GM18951 (cell line): ENCODE measurements around the gene RNASET2.

ENCODE experiments used
- POLR2A ChIP-seq: IDR thresholded peaks from 4 replicates; pipeline ENCODE4 v1.6.1; 2011; ENCODE audit warnings: mild to moderate bottlenecking; ENCODE audit not compliant: insufficient read length, insufficient read depth; ENCODE audit errors: extremely low read depth
- in situ Hi-C: fragments of 300-500 bp; cut with MboI; formaldehyde crosslinking; loops from one replicate; pipeline ENCODE4 v1.12.0; 2022; ENCODE audit warnings: low sequenced_read_pairs, mixed read lengths, inconsistent platforms; ENCODE audit not compliant: unreplicated experiment

RNASET2 gene

DNA sequence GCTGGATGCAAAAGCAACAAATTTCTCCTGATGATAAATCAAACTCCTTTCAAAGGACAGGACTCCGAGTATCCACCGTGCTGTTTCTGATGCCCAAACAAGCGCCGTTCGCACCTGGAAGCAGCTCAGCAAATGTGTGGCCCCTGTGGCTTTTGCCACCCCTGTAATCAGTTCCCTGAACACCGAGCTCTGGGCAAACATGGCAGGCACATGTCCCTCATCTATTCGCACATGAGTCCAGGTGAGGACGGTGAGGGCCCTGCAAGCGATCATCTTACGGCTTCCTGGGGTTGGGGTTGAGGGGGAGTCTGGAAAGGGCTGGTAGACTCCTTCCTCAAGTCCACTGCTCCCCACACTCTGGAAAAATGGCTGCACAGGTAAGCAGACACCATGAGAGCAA is 23.7 kb downstream of the RNASET2 start:
- in situ Hi-C loops, result no loop called here
- TF ChIP-seq POLR2A, result no peak

DNA sequence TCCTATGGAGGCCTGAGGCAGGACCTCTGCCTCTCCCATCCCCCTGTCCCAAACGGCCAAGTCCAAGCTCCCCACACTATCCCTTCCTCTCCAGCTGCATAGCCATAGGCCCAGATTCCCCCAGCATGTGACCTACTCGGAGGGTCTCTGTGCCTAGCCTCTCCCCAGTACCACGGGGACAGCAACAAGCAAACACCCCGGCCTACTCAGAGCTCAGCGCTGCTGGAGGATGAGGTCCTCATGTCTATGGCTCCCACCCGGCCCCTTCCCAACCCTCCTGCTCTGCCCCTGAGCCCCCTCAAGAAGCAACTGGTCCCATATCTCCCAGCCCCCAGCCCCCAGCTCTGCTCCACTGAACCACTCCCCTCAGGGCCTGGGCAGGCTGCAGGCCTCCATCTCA is 24.2 kb downstream of the RNASET2 start:
- TF ChIP-seq POLR2A, result no peak
- in situ Hi-C loops, result no loop called here

DNA sequence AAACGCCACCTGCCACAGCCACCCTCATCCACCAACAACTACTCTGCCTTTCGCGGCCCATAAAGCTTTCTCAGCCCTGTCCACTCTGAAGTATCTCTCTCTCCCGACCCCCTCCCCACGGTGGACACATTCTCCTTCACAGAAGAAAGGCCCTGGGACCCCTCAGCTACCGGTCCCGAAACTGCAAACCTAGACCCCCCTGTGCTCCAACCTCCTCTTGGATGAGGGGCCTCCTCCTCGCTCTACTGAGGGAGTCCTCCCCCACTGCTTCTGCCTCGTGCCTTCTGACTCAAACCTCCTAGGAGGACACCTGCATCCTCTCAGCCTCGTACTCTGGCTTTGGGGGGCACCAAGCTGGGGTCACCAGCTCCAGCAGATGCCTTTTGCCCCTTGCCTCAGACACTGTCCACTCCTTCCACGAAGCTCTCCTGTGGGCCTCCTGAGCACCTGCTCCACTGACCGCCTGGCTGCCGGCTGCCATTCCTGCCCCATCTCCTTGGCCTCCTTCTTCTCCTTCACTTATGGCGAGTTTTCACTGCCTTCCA is 24.9 kb downstream of the RNASET2 start:
- in situ Hi-C loops, result no loop called here
- TF ChIP-seq POLR2A, result no peak

DNA sequence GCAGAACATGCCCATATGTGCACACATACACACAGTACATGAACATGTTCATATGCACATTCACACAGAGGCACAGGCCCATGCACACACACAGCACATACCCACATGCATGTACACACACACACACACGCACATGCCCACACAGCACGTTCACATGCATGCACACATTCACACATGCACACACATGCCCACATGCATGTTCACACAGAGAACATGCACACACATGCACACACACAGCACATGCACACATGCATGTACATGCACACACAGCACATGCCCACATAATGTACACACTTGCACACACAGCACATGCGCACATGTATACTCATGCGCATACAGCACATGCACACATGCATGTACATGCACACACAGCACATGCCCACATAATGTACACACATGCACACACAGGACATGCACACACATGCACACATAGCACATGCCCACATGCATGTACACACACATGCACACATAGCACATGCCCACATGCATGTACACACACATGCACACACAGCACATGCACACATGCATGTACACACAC is 25.9 kb downstream of the RNASET2 start:
- in situ Hi-C loops, result no loop called here
- no peak for TF ChIP-seq POLR2A

DNA sequence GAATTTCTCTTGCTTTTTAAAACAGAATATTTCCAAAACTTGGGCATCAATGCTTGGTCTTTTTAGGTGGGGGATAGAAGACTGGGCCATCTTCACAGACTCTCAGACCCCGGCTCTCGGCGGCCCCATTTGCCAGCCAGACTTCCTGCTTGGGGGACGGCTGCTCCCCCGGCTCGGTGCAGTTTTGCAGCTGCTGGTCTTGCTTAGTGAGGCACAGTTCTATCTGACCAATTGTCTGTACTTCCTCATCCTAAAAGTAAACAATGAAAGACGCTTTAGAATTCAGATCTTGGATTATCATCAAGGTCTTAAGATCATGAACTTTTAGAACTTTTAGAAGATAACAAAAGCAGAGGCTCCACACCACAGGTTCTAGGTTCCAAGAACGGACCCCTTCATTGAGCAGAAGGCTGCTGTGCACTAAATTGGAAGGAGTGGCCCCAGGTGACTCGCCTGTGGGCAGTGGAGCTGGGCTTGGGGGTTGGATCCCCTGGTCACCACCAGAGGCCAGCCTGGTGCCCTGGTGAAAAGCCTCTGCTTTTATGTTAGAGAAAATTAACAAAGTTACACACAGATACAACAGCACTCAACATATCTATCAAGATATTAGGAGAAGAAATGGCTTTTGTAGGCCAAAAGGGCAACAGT is 26.7 kb downstream of the RNASET2 start:
- in situ Hi-C loops, result no loop called here

DNA sequence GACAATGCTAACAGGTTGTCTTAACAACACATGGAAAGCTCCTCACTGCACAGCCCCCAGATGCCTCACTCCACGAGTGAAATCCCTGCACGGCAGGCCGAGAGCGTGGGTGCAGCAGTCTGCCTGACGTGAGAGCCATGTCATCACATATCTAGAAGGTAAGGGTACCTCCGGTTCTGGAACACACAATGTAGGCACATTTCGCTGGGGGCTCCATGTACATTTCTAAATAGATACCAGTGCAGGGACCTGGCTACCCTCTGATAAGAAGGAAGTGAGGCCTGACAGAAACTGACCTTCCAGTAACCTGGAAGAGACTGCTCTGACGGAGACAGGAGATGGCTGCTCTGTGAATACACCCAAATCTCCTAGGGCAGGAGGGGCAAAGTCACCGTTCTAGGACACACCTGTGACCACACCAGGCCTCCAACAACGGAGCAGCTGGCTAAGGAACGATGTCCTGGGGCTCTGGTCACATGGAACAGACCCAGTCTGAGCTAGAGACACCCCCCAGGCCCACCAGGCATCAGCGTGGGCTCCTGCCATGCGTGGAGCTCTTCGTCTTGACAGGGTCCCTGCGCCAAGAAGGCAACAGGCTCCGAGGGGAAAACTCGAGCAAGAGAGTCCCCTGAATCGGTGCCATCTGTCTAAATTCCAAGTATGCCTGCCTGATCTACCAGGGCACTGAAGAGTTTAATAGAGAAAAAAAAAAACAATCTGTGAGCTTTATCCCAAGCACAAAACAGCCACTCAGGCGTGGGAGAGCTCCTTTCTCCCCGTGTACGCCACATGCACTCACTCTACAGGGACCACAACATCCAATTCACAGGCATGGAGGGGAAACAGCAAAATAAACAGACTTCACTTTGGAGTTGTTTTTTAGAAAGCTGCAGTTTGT is 27.5 kb downstream of the RNASET2 start:
- no peak for TF ChIP-seq POLR2A
- in situ Hi-C loops, result no loop called here

More for the DNA sequence above, 26.7 kb downstream of the RNASET2 start:
- TF ChIP-seq POLR2A, result no peak

DNA sequence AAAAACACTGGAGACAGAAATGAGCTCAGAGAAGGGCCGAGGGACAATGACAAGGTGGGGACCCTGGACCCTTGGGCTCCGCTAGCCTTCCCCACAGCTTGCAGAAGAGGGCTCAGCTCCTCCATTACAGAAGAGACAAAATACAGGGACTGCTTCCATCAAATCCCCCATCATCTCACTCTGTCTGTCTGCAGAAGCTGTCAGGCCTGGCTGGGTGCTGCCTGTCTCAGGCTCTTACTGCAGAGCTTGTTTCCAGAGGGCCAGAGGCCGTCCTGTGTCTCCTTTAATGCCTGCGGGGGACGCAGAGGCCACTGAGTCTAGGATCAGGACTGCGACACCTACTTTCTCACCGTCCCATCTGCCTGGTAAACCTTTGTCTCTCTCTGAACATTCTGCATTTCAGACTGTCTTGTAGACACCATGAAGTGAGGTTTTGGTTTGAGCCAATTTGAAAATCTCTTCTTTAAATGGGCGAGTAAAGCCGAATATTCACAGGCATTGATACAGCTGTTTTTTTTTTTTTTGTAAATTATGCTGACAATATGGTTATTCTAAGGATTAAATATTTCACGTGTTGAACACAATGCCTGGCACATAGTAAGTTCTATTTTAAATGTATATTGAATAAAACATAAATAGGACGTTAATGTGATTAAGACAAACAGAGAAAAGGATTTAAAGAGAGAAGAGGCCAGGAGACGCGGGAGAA is 28.3 kb downstream of the RNASET2 start:
- no peak for TF ChIP-seq POLR2A
- in situ Hi-C loops, result no loop called here

DNA sequence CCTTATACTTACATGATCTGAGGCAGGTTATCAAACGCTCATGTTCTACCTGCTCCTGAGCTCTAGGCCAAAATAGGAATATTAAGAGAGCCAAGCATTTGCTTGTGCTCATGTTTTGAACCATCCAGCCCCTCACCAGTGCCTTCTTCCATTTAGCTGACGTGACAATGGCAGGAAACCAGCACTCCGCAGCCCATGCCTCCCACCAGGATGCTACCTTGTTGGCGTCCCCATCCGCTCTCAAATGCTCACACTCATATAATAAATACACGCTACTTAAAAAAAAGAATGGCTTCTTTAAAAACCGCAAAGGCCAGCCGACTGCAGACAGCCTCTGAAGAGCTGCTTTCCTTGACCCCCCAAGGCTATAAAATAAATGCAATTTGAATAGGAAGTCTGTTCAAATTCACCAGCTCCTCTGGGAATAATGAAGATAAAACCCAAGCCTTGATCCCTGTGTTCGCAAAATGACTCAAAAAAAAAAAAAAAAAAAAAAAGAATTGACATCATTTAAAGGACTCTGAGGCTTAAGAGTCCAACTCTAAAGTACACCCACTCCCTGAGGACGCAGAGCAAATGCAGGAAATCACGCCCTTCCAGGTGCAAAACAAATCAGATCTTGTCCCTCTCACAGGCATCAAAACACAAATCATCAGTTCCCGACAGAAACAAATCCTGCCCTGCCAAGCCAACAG is 29.0 kb downstream of the RNASET2 start:
- in situ Hi-C loops, result no loop called here
- no peak for TF ChIP-seq POLR2A

DNA sequence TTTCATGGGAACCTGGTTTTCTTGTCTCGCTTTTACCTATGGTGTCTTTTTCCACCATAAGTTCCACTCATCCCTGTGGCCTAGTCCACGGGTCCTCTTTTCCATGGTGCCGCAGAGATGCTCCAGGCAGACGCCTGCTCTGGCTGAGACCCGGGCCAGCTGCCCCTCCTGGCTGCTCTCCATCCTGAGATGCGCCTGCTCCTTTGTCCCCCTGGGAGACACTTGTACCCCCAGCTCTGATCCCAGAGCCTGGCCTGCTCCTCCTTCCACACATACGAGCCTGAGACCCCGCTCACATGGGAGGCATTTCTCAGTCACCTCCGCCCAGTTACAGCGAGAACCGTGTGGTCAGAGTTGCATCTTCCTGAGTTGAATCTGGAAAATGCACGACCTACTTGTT is 29.6 kb downstream of the RNASET2 start:
- TF ChIP-seq POLR2A, result no peak
- in situ Hi-C loops, result no loop called here

DNA sequence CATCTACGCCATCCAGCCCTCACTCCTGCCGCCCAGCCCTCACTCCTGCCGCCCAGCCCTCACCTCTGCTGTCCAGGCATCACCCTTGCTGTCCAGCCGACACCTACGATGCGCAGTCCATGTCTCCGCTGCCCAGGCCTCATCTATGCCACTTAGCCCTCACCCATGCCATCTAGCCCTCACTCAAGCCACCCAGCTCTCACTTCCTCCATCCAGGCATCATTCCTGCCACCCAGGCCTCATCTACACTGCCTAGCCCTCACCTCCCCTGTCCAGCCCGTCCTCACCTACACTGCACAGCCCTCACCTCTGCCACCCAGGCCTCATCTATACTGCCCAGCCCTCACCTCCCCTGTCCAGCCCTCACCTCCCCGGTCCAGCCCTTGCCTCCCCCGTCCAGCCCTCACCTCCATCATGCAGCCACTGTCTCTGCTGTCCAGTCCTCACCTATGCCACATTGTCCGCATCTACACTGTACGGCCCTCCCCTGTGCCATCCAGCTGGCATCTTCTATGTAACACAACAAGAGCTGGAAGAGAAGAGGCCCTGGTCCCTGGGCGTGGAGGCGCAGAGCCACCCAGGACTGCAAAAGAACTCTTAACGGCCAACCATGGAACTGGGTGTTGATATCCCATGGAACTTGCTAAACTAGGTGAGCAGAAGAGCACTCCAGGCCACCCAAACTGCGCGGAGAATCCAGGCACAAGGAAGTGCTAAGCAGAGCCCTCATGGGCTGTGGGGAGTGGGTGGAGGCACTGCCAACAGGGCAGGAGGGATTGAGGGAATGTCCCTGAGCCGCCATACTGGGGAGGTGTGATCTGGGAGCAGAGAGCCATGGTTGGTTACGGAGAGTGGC is 31.0 kb downstream of the RNASET2 start:
- no peak for TF ChIP-seq POLR2A
- in situ Hi-C loops, result no loop called here

DNA sequence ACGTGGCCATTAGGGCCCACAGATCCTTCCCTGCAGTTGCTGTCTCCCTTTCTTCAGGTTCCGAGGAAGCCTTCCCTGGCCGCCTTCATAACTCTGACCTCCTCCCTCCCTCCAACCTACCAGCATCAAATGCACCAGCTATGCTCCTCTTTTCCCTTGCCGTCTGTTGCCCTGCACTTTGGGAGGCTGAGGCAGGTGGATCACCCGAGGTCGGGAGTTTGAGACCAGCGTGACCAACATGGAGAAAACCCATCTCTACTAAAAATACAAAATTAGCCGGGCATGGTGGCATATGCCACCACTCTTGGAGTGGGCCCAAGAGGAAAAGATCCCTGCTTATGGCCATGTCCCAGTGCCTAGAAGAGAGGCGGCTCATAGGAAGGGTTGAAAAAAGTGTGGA is 31.8 kb downstream of the RNASET2 start:
- in situ Hi-C loops, result no loop called here
- no peak for TF ChIP-seq POLR2A

DNA sequence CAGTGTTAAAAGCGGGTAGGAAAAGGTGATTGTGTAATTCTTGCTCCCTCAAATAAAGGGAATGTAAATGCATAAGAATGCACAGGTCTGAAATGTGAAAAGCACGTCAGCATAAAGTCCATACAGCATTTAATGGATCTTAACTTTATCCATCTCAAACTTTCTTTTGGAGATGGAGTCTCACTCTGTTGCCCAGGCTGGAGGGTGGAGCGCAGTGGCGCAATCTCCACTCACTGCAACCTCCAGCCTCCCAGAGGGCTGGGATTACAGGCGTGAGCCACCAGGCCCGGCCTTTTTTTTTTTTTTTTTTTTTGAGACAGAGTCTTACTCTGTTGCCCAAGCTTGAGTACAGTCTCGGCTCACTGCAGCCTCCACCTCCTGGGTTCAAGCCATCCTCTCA is 33.4 kb downstream of the RNASET2 start:
- no peak for TF ChIP-seq POLR2A
- in situ Hi-C loops, result no loop called here

DNA sequence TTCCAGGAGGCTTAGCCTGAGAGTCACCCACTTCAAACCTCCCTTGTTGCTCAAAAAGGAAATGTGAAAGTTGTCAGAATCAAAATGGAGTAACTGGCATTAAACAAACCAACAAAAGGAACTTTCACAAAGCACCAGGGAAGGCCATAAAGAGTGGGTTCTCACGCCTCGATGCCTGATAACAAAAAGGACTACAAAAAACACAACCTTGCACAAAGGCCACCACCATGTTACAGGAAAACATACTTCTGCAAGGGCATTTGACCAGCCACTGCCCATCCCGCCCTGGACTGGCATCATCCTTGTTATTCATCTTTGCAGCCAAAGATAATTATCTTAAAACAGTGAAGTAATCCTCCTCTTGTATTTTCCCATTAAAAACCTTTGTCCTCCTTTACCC is 34.8 kb downstream of the RNASET2 start:
- TF ChIP-seq POLR2A, result no peak
- in situ Hi-C loops, result no loop called here
